GM12864 (cell line): ENCODE results near the gene MPV17L2.
A peak's percentile ranks its signal among the peaks of the same experiment; 100 is the strongest.

Source experiments
- DNase-seq: peaks from one replicate; pipeline ENCODE4 v3.0.0-alpha.2; 2011; ENCODE audit warnings: low read depth
- H3K4me3 ChIP-seq: 2 replicates; pipeline ENCODE4 v1.5.1; 2011; ENCODE audit warnings: mild to moderate bottlenecking, low read depth, low read length, control low read depth
- CTCF ChIP-seq: IDR thresholded peaks from 2 replicates; pipeline ENCODE4 v1.5.1; 2011; ENCODE audit warnings: low read depth, mild to moderate bottlenecking, moderate library complexity, low read length, control low read depth, inconsistent platforms; ENCODE audit errors: missing control alignments

Gene MPV17L2

GRCh38 chr19:18193388-18194180 is 566 bp downstream of the MPV17L2 start:
- DNase-seq, result no peak
- peak overlapping the region; percentile 65 for H3K4me3 ChIP-seq
- TF ChIP-seq CTCF, result no peak

- TF ChIP-seq CTCF, result no peak
- H3K4me3 ChIP-seq, result peak overlapping the region; percentile 65
- no peak for DNase-seq
Observed at GRCh38 chr19:18194181-18194530, 1.1 kb downstream of the MPV17L2 start.

- TF ChIP-seq CTCF, result no peak
- no peak for DNase-seq
- peak overlapping the region; percentile 65 for H3K4me3 ChIP-seq
Observed at GRCh38 chr19:18194554-18195238, 1.7 kb downstream of the MPV17L2 start.

GRCh38 chr19:18196511-18196845 is 3.5 kb downstream of the MPV17L2 start:
- no peak for DNase-seq
- TF ChIP-seq CTCF, result no peak
- H3K4me3 ChIP-seq, result no peak overlapping the region

- DNase-seq, result no peak
- TF ChIP-seq CTCF, result no peak
- no peak overlapping the region for H3K4me3 ChIP-seq
Observed at GRCh38 chr19:18197306-18197705, 4.3 kb downstream of the MPV17L2 start.

- DNase-seq, result no peak
- no peak for TF ChIP-seq CTCF
- H3K4me3 ChIP-seq, result no peak overlapping the region
Observed at GRCh38 chr19:18197941-18198340, 4.9 kb downstream of the MPV17L2 start.

GRCh38 chr19:18198374-18198773 is 5.4 kb downstream of the MPV17L2 start:
- no peak for TF ChIP-seq CTCF
- no peak for DNase-seq
- no peak overlapping the region for H3K4me3 ChIP-seq
